ENCODE data around the gene ANKH.

GRCh38 chr5:14666357-14666756 is 205.2 kb downstream of the ANKH start:
- TF ChIP-seq GABPA (IDR thresholded peaks at IDR 0.05; ENCODE audit: low read depth) (no peak), CTCF (IDR thresholded peaks at IDR 0.05 in 2 of 3, conservative IDR thresholded peaks at IDR 0.05 in 1 of 3; ENCODE audit: control insufficient read depth in 2 of 3, extremely low read depth in 1 of 3, insufficient read depth in 1 of 3, low read depth in 3 of 3, low read length in 3 of 3) (no peak)

All from GM12878 (cell line).